GM12874 (cell line): Measurements from ENCODE around the gene PDE7B.

Experiments
- TF ChIP-seq, protein P1 (sequence below): IDR thresholded peaks from 2 replicates; pipeline ENCODE4 v1.5.1; 2011; ENCODE audit warnings: low read depth, mild to moderate bottlenecking, control low read depth, low read length, moderate library complexity; ENCODE audit not compliant: insufficient read depth

PDE7B gene

DNA sequence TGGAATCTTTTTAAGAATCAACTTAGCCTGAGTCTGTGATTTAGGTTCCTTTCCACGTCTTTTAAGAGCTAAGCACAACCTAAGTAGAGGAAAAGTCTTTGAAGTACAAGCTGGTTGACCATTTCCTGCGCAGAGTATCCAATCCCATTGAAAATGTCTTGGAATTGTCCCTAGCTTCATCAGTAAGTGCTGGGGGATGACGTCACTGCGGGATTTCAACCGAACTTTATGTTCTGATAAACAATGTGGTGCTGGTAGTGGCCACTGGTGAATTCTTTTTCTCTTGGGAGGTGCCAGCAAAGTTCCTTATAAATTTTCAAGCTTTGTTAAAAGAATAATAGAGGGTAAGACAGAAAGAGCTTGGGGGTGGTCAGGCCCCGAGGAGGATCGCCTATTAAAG lies 69.2 kb downstream of the PDE7B start:
- TF ChIP-seq, protein P1, sequence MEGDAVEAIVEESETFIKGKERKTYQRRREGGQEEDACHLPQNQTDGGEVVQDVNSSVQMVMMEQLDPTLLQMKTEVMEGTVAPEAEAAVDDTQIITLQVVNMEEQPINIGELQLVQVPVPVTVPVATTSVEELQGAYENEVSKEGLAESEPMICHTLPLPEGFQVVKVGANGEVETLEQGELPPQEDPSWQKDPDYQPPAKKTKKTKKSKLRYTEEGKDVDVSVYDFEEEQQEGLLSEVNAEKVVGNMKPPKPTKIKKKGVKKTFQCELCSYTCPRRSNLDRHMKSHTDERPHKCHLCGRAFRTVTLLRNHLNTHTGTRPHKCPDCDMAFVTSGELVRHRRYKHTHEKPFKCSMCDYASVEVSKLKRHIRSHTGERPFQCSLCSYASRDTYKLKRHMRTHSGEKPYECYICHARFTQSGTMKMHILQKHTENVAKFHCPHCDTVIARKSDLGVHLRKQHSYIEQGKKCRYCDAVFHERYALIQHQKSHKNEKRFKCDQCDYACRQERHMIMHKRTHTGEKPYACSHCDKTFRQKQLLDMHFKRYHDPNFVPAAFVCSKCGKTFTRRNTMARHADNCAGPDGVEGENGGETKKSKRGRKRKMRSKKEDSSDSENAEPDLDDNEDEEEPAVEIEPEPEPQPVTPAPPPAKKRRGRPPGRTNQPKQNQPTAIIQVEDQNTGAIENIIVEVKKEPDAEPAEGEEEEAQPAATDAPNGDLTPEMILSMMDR, result no peak

DNA sequence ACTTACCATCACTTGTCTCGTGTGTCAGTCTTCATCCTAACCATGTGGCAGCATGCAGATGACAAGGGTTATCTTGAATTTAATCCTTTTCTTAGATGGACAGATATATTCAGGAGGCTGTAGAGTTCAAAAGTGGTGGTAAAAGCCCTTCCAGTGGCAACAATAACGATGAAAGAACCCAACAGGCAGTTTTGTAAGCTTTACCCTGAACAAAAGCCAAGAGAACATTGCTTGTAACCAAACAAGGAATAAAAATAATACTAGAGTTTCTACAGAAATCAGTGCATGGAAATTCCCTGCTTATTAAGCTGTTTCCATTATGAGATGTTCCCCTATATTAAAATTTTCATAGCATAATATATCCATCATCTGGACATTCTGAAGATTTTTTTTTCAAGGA lies 69.7 kb downstream of the PDE7B start:
- TF ChIP-seq, protein P1, result no peak

DNA sequence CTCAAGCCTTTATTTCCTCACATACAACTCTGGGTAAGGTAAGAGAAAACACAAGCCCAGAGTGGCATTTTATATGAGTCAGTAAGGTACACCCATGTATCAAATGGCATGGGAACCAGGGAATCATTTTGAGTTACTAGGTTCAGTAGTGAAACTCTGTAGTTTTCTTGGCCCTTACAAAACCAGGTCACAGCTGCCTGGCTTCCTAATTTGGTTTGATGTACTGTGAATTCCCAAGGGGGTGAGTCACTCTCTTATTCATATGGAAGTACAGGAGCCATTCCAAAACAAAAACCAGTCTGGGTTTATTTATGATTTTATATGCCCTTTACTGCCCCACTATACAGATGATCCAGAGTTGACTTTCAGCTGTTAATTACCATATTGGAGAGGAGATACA lies 70.7 kb downstream of the PDE7B start:
- TF ChIP-seq, protein P1, result no peak

DNA sequence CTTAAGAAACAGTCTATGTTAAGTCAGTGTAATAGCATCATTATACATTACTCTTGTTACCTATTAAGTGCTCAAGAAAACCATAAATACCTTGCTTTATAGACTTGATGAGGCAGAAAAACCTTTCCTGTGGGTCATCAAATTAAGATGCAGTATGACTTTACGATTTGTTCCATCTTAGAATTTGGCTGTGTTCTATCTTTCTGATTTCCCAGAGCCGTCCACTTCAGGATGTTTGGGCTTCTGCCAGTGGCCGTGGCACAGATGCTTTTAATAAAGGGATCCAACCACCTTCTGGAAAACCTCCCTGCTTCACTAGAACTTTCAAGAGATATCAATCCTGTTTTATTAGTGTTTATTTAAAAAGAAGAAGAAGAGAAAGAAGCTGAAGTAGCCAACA lies 71.2 kb downstream of the PDE7B start:
- TF ChIP-seq, protein P1, result no peak

DNA sequence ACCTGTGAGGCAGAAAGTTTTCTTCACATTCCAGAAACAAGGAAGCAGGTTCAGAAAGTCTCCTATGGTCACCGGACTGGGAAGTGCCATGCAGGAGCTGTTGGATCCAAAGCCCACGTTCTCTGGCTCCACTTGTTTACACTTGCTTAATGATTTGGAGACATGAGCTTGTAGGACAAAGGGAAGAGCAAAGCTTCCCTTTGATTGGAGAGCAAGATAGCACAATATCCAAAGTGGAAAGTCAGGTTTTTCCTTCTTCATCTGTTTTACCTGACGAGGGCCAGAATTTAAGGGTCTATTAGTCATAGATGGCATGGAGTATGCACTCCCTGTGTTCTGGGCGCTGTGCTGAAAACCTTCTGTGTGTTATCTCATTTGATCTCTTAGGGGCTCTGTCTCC lies 81.2 kb downstream of the PDE7B start:
- TF ChIP-seq, protein P1, result no peak

DNA sequence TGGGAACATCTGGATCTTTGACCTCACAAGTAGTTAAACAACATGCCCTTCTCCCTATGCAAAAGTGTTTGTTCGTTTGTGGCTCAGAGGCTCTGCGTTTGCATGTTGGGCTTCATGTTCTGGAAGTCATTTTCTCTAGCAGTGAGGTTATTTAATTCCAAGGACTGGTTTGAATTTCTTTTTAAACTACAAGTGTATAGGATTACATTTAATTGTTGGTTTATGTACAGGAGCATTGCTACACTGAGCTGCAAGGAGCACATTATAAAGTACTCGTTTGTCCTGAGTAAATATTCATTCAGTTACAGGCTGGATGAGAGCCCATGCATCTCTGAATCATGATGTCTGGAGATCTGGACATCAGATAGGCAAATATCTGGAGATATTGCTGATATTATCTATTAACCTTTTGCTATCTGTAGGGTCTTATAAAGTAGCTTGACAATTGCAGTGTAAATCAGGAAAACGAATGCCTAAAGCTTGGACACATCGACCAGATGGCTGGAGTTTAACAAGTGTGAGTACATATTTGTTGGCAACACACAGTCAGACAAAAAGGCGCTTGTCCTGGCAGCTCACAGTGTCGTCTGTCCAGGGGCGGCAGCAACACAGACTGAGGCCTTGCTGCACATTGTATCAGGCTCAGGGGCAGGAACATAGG lies 84.6 kb downstream of the PDE7B start:
- TF ChIP-seq, protein P1, result no peak

DNA sequence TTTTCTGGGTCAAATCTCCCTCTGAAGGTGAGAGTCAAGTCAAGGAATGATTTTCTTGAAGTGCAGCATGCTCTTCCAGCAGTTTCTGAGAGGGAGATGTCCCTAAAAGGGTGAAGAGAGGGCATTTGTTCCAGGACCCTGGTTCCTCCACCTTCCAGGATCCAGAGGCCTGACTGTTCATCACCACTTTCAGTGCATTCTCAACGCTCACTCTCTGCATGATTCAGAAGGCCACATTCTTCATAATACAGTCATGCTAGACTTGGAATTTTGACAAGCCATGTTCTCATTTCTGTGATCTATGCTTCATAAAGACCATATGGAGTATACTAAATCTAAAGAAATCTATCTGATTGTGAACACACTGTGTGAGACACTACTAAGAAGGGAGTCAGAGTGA lies 85.1 kb downstream of the PDE7B start:
- TF ChIP-seq, protein P1, result no peak
